K562 (cell line): ENCODE data around the gene FAM120B. TPM values are rescaled to one million over a fixed set of nuclear protein-coding genes. Genes with fewer than 3 reads are reported as not detected.

Experiments
- ATF1 ChIP-seq, 2 experiments: fragments of 450-650 bp in 1 of 2; IDR thresholded peaks; 2 replicates each; pipeline ENCODE4 v1.6.1; 2016; ENCODE audit warnings: missing compliant biosample characterization in 1 of 2, missing genetic modification characterization in 1 of 2
- BRD4 ChIP-seq: fragments of 200-600 bp; sonication (generic); IDR thresholded peaks from 2 replicates; pipeline ENCODE4 v1.6.1; 2017; ENCODE audit warnings: inconsistent platforms
- ETV6 ChIP-seq, 3 experiments: fragments of 150-350 bp in 1 of 3; sonication (generic) in 1 of 3; formaldehyde crosslinking in 1 of 3; IDR thresholded peaks; 2 replicates each; pipeline versions ENCODE4 v1.6.1 to v1.8.0; 2014 to 2022; ENCODE audit warnings: borderline replicate concordance in 2 of 3, low read depth in 2 of 3, antibody characterized with exemption in 1 of 3, low read length in 1 of 3, mild to moderate bottlenecking in 1 of 3, missing genetic modification reagents in 1 of 3
- FOSL1 ChIP-seq: fragments of 200-800 bp; sonication (Bioruptor generic); conservative IDR thresholded peaks from 2 replicates; pipeline ENCODE4 v1.6.1; 2016; ENCODE audit warnings: missing genetic modification characterization, missing compliant biosample characterization
- HNRNPK ChIP-seq: fragments of 200-400 bp; formaldehyde crosslinking; IDR thresholded peaks from one replicate; pipeline ENCODE4 v1.6.1; 2018; ENCODE audit warnings: mild to moderate bottlenecking, low read depth, low read length; ENCODE audit not compliant: poor library complexity, severe bottlenecking
- NFYB ChIP-seq: IDR thresholded peaks from 2 replicates; pipeline ENCODE4 v1.6.1; 2011; ENCODE audit warnings: mild to moderate bottlenecking, moderate library complexity; ENCODE audit not compliant: insufficient read length; ENCODE audit errors: extremely low read depth
- SMARCE1 ChIP-seq: fragments of 450-650 bp; IDR thresholded peaks from 2 replicates; pipeline ENCODE4 v1.7.1; 2016; ENCODE audit warnings: mild to moderate bottlenecking
- XRCC3 ChIP-seq: fragments of 450-650 bp; IDR thresholded peaks from 2 replicates; pipeline ENCODE4 v1.6.1; 2017; ENCODE audit warnings: mild to moderate bottlenecking, moderate library complexity
- ZNF121 ChIP-seq: sonication (generic); formaldehyde crosslinking; conservative IDR thresholded peaks from 2 replicates; pipeline ENCODE4 v1.8.0; 2022; ENCODE audit warnings: missing genetic modification reagents
- ZNF239 ChIP-seq: fragments of 250-450 bp; sonication (Bioruptor Pico); IDR thresholded peaks from 2 replicates; pipeline ENCODE4 v1.4.0; 2020; ENCODE audit warnings: mild to moderate bottlenecking
- ZNF785 ChIP-seq: fragments of 250-450 bp; sonication (Bioruptor Pico); IDR thresholded peaks from 2 replicates; pipeline ENCODE4 v1.4.0; 2020; ENCODE audit warnings: mild to moderate bottlenecking
- polyA plus RNA-seq, 8 experiments: library from polyadenylated mRNA; depleted of rRNA in 4 of 8; stranded (reverse) in 5 of 8; unstranded in 3 of 8; fragments of >200 nt; fragmentation: Nextera tagmentation in 2 of 8; fragmentation: Illumina TruSeq in 1 of 8; extraction: Ambion mirVana in 2 of 8; extraction: Trizol in 1 of 8; gene quantifications; 2 replicates each; pipeline versions ENCODE4 v1.2.1 to v1.2.3, GENCODE V29; 2011 to 2014; ENCODE audit warnings: inconsistent platforms in 1 of 8, missing spikeins in 1 of 8
- total RNA-seq, 7 experiments: library from RNA; depleted of rRNA in 6 of 7; stranded (reverse); fragments of >200 nt in 6 of 7; fragmentation: Illumina TruSeq in 2 of 7; extraction: Trizol in 2 of 7; gene quantifications; 2 replicates each; pipeline versions ENCODE4 v1.2.1 to v1.2.3, GENCODE V29; 2011 to 2021; ENCODE audit warnings: low replicate concordance in 1 of 7
- TF ChIP-seq, protein P1 (sequence below): fragments of 200-600 bp; sonication (generic); IDR thresholded peaks from one replicate; pipeline ENCODE4 v1.6.1; 2012; ENCODE audit warnings: mild to moderate bottlenecking, low read depth, low read length, inconsistent platforms

FAM120B gene
- total and polyA plus RNA-seq, 9 of the 15 experiments (the other 6 are each of a cell fraction or from before 2014, with no cell fraction given) = 3.5 to 22.6 (median 14.7) TPM

DNA sequence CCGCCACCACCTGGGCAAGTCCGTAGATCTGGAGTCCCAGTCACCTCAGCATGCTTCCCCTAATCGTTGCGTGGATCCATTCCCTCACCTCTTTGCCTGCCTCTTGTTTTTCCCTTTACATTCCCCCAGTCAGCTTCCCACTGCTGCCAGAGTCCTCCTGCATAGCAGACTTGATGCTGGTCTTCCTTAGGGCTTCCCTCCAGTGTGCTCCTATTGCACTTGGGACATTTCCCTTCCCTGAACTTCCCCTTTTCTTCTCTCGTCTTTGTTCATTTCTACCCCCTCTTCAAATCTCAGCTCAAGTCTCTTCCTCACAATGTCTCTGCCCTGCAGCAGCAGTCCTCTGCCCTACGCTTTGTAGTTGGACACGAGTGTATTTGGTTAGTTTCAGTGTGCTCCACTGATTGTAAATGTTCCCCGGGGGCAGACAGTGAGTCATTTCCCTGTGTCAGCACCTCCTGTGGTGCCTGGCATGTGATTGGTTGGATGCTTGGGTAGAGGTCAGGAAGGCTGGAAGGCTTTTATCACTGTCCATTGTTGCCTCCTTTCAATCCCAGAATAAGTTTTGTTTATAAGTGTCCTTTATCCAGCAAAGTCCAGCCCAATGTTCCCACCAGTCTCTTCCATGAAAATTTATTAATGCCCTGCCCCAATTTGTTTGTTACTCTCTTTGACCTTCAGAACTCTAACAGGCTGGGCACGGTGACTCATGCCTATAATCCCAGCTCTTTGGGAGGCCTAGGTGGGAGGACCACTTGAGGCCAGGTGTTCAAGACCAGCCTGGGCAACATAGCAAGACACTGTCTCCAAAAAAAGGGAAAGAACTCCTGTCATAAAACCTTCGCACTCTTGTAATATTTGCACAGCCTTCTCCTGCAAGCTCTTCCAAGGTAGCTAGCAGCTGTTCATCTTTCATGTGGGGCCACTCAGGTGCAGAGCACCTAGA lies 38.3 kb downstream of the FAM120B start (continued):
- TF ChIP-seq, protein P1, sequence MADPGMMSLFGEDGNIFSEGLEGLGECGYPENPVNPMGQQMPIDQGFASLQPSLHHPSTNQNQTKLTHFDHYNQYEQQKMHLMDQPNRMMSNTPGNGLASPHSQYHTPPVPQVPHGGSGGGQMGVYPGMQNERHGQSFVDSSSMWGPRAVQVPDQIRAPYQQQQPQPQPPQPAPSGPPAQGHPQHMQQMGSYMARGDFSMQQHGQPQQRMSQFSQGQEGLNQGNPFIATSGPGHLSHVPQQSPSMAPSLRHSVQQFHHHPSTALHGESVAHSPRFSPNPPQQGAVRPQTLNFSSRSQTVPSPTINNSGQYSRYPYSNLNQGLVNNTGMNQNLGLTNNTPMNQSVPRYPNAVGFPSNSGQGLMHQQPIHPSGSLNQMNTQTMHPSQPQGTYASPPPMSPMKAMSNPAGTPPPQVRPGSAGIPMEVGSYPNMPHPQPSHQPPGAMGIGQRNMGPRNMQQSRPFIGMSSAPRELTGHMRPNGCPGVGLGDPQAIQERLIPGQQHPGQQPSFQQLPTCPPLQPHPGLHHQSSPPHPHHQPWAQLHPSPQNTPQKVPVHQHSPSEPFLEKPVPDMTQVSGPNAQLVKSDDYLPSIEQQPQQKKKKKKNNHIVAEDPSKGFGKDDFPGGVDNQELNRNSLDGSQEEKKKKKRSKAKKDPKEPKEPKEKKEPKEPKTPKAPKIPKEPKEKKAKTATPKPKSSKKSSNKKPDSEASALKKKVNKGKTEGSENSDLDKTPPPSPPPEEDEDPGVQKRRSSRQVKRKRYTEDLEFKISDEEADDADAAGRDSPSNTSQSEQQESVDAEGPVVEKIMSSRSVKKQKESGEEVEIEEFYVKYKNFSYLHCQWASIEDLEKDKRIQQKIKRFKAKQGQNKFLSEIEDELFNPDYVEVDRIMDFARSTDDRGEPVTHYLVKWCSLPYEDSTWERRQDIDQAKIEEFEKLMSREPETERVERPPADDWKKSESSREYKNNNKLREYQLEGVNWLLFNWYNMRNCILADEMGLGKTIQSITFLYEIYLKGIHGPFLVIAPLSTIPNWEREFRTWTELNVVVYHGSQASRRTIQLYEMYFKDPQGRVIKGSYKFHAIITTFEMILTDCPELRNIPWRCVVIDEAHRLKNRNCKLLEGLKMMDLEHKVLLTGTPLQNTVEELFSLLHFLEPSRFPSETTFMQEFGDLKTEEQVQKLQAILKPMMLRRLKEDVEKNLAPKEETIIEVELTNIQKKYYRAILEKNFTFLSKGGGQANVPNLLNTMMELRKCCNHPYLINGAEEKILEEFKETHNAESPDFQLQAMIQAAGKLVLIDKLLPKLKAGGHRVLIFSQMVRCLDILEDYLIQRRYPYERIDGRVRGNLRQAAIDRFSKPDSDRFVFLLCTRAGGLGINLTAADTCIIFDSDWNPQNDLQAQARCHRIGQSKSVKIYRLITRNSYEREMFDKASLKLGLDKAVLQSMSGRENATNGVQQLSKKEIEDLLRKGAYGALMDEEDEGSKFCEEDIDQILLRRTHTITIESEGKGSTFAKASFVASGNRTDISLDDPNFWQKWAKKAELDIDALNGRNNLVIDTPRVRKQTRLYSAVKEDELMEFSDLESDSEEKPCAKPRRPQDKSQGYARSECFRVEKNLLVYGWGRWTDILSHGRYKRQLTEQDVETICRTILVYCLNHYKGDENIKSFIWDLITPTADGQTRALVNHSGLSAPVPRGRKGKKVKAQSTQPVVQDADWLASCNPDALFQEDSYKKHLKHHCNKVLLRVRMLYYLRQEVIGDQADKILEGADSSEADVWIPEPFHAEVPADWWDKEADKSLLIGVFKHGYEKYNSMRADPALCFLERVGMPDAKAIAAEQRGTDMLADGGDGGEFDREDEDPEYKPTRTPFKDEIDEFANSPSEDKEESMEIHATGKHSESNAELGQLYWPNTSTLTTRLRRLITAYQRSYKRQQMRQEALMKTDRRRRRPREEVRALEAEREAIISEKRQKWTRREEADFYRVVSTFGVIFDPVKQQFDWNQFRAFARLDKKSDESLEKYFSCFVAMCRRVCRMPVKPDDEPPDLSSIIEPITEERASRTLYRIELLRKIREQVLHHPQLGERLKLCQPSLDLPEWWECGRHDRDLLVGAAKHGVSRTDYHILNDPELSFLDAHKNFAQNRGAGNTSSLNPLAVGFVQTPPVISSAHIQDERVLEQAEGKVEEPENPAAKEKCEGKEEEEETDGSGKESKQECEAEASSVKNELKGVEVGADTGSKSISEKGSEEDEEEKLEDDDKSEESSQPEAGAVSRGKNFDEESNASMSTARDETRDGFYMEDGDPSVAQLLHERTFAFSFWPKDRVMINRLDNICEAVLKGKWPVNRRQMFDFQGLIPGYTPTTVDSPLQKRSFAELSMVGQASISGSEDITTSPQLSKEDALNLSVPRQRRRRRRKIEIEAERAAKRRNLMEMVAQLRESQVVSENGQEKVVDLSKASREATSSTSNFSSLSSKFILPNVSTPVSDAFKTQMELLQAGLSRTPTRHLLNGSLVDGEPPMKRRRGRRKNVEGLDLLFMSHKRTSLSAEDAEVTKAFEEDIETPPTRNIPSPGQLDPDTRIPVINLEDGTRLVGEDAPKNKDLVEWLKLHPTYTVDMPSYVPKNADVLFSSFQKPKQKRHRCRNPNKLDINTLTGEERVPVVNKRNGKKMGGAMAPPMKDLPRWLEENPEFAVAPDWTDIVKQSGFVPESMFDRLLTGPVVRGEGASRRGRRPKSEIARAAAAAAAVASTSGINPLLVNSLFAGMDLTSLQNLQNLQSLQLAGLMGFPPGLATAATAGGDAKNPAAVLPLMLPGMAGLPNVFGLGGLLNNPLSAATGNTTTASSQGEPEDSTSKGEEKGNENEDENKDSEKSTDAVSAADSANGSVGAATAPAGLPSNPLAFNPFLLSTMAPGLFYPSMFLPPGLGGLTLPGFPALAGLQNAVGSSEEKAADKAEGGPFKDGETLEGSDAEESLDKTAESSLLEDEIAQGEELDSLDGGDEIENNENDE = no peak
- TF ChIP-seq ZNF239 (CRISPR knock-in tag) = no peak
- no peak for TF ChIP-seq HNRNPK
- no peak for TF ChIP-seq ATF1 (CRISPR knock-in tag; IDR thresholded peaks at IDR 0.05)
- no peak for TF ChIP-seq ATF1 (tag; IDR thresholded peaks at IDR 0.05)
- no peak for TF ChIP-seq ZNF785 (CRISPR knock-in tag)
- TF ChIP-seq FOSL1 (tag) = 0 out of 2 replicates have a peak, but pooled peaks have one; percentile 21
- no peak for TF ChIP-seq BRD4
- no peak for TF ChIP-seq ETV6 (IDR thresholded peaks at IDR 0.05; ENCODE audit: borderline replicate concordance in 1 of 2, low read depth in 2 of 2, low read length in 1 of 2)
- no peak for TF ChIP-seq ETV6 (CRISPR knock-in tag; IDR thresholded peaks at IDR 0.05; ENCODE audit: borderline replicate concordance)
- TF ChIP-seq NFYB = peak; percentile 12
- no peak for TF ChIP-seq XRCC3
- peak; percentile 41; the same call in 1 of the 2 replicates for TF ChIP-seq ZNF121 (CRISPR knock-in tag)
- TF ChIP-seq SMARCE1 = no peak
